Smooth muscle cell (in vitro differentiated cells): ENCODE measurements around the gene MACROD2. TPM values are rescaled to one million over a fixed set of nuclear protein-coding genes. Genes with fewer than 3 reads are reported as not detected.

Experiments used
- DNase-seq: peaks from one replicate; lab custom pipeline; 2025; ENCODE audit not compliant: unreplicated experiment; lab: John Stamatoyannopoulos, UW
- H2AFZ ChIP-seq: fragments of 200-600 bp; sonication (generic); 2 replicates; pipeline ENCODE4 v1.6.0; 2016; ENCODE audit warnings: antibody characterized with exemption, low read depth, mild to moderate bottlenecking
- H3F3A ChIP-seq: fragments of 200-600 bp; sonication (generic); 2 replicates; pipeline ENCODE4 v1.6.0; 2017; ENCODE audit warnings: antibody characterized with exemption, low read depth
- H3K27ac ChIP-seq: fragments of 200-600 bp; sonication (generic); 2 replicates; pipeline ENCODE4 v1.5.1; 2016; ENCODE audit warnings: low read depth, mild to moderate bottlenecking
- H3K27me3 ChIP-seq: fragments of 200-600 bp; sonication (generic); 2 replicates; pipeline ENCODE4 v1.6.1; 2016; ENCODE audit warnings: low read depth, mild to moderate bottlenecking
- H3K36me3 ChIP-seq: fragments of 200-600 bp; sonication (generic); 2 replicates; pipeline ENCODE4 v1.5.1; 2016; ENCODE audit warnings: low read depth
- H3K4me1 ChIP-seq: fragments of 200-600 bp; sonication (generic); 2 replicates; pipeline ENCODE4 v1.5.1; 2016; ENCODE audit warnings: low read depth
- H3K4me2 ChIP-seq: fragments of 200-600 bp; sonication (generic); 2 replicates; pipeline ENCODE4 v1.6.0; 2016; ENCODE audit warnings: mild to moderate bottlenecking
- H3K4me3 ChIP-seq: fragments of 200-600 bp; sonication (generic); 2 replicates; pipeline ENCODE4 v1.5.1; 2016; ENCODE audit warnings: mild to moderate bottlenecking
- H3K79me2 ChIP-seq: fragments of 200-600 bp; sonication (generic); 2 replicates; pipeline ENCODE4 v1.6.0; 2016; ENCODE audit warnings: low read depth, mild to moderate bottlenecking
- H3K9ac ChIP-seq: fragments of 200-600 bp; sonication (generic); 2 replicates; pipeline ENCODE4 v1.6.0; 2016; ENCODE audit warnings: low read depth
- H3K9me3 ChIP-seq: fragments of 200-600 bp; sonication (generic); replicated peaks from 2 replicates; pipeline ENCODE4 v1.5.1; 2016; ENCODE audit warnings: low read depth
- H4K20me1 ChIP-seq: fragments of 200-600 bp; sonication (generic); 2 replicates; pipeline ENCODE4 v1.6.0; 2016; ENCODE audit warnings: low read depth
- WGBS: methylation state at CpG from one replicate; pipeline ENCODE4 v1.1.7; 2016; ENCODE audit warnings: low lambda C conversion rate; 5-methylcytosine and 5-hydroxymethylcytosine counted together
- polyA plus RNA-seq: library from polyadenylated mRNA; unstranded; fragments of >200 nt; fragmentation: Nextera tagmentation; extraction: Ambion mirVana; gene quantifications from 2 replicates; pipeline ENCODE4 v1.2.1, GENCODE V29; 2016
- total RNA-seq: library from RNA; depleted of rRNA; stranded (reverse); fragments of >200 nt; gene quantifications from 2 replicates; pipeline ENCODE4 v1.2.3, GENCODE V29; 2014
- TF ChIP-seq, protein P1 (sequence below): fragments of 200-600 bp; sonication (generic); IDR thresholded peaks from 2 replicates; pipeline ENCODE4 v1.5.1; 2017; ENCODE audit warnings: borderline replicate concordance, mild to moderate bottlenecking, antibody characterized with exemption; ENCODE audit not compliant: insufficient read depth, poor library complexity, severe bottlenecking

Gene MACROD2
- total and polyA plus RNA-seq, 2 experiments from 2014 or later = 0.04 to 0.32 TPM

DNA sequence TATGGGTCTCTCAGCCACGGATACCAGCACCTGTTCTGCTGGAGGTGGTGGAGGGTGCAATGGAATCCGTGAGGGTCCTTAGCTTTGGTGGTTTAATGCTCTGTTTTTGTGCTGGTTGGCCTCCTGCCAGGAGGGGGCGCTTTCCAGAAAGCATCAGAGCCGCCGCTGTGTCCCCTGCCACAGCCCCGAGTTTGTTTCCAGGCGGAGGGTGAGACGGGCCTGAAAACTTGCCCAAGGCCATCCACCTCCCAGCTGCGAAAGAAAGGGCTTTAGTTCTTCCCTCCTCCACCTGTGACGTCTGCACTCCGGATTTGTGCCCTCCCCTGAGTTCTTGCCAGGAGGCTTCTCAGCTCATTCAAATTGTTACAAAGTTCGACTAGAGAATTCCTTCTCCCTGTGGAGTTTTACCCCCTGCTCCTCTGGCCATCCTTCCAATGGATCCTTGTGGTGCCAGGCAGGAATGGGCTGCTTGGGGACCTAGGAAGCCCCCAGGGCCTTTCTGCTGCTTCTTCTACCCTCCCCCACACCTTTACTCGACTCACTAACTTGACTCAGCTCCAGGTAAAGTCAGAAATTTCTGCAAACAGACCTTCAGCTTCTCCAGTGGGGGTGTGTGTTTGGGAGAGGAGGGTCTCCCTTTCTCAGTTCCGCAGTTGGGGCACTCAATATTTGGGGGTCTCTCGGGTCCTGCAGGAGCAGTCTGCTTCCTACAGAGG is 1704.3 kb downstream of the MACROD2 start:
- TF ChIP-seq, protein P1, sequence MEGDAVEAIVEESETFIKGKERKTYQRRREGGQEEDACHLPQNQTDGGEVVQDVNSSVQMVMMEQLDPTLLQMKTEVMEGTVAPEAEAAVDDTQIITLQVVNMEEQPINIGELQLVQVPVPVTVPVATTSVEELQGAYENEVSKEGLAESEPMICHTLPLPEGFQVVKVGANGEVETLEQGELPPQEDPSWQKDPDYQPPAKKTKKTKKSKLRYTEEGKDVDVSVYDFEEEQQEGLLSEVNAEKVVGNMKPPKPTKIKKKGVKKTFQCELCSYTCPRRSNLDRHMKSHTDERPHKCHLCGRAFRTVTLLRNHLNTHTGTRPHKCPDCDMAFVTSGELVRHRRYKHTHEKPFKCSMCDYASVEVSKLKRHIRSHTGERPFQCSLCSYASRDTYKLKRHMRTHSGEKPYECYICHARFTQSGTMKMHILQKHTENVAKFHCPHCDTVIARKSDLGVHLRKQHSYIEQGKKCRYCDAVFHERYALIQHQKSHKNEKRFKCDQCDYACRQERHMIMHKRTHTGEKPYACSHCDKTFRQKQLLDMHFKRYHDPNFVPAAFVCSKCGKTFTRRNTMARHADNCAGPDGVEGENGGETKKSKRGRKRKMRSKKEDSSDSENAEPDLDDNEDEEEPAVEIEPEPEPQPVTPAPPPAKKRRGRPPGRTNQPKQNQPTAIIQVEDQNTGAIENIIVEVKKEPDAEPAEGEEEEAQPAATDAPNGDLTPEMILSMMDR = peak; percentile 14
- Histone ChIP-seq H3K9ac (no peak overlapping the region), H3F3A (no peaks in the 10 kb centered on the region), H3K27ac (no peak overlapping the region), H2AFZ (no peak overlapping the region), H3K9me3 (no peaks in the 10 kb centered on the region), H3K4me1 (no peaks in the 10 kb centered on the region), H3K27me3 (no peaks in the 10 kb centered on the region), H3K4me2 (no peak overlapping the region), H3K36me3 (no peaks in the 10 kb centered on the region), H3K79me2 (no peaks in the 10 kb centered on the region), H4K20me1 (no peaks in the 10 kb centered on the region), H3K4me3 (no peak overlapping the region)
- WGBS = 87% methylated on average over 15 of the region's 15 CpGs
- no peak for DNase-seq

DNA sequence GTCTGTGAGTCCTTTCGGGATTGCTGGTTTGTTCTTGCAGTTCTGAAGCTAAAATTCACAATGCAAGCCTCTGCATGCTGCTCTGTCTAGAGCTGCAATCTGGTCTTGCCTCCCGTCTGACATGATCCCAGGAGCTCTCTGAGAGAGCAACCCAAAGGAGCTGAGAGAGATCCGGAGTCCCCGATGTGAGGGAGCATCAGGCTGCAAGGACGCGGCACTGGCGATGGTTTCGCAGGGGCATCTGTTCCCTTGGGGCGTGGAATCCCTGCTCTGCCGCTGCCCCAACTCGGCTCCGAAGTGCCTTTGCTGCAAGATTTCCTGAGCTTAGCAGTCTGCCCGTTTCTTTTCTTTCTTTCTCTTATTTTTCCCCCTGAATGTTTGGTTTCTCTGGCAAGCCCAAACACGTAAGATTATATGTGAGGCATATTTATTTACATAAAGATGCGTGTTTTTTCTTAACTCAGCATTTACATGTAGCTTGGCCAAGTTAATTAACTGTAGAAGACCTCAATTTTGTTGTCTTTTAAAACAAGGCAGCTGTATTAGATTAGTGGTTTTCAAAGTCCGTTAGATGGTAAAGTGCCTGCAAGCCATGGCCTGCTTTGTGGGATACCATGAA is 1704.9 kb downstream of the MACROD2 start:
- no peak overlapping the region for H3K9ac ChIP-seq
- H2AFZ ChIP-seq = peak overlapping the region; percentile 73
- TF ChIP-seq, protein P1 = no peak
- no peaks in the 10 kb centered on the region for H3K79me2 ChIP-seq
- H3K27me3 ChIP-seq = no peaks in the 10 kb centered on the region
- no peak overlapping the region for H3K4me3 ChIP-seq
- no peaks in the 10 kb centered on the region for H3F3A ChIP-seq
- H3K4me2 ChIP-seq = peak overlapping the region; percentile 57
- no peak for DNase-seq
- H3K4me1 ChIP-seq = no peaks in the 10 kb centered on the region
- H3K36me3 ChIP-seq = no peaks in the 10 kb centered on the region
- H4K20me1 ChIP-seq = no peaks in the 10 kb centered on the region
- no peak overlapping the region for H3K27ac ChIP-seq
- H3K9me3 ChIP-seq = no peaks in the 10 kb centered on the region
- 68% methylated on average over 16 of the region's 16 CpGs for WGBS

DNA sequence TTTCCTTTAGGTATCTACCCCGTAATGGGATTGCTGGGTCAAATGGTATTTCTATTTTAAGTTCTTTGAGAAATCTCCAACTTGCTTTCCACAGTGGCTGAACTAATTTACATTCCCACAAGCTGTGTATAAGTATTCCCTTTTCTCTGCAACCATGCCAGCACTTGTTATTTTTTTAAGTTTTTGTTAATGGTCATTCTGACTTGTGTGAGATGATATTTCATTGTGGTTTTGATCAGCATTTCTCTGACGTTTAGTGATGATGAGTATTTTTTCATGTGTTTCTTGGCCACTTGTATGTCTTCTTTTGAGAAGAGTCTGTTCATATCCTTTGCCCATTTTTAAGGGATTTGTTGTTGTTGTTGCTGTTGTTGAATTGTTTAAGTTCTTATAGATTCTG is 1706.8 kb downstream of the MACROD2 start:
- H3K27ac ChIP-seq = no peak overlapping the region
- no peaks in the 10 kb centered on the region for H4K20me1 ChIP-seq
- no peaks in the 10 kb centered on the region for H3F3A ChIP-seq
- TF ChIP-seq, protein P1 = no peak
- no peaks in the 10 kb centered on the region for H3K36me3 ChIP-seq
- H3K4me2 ChIP-seq = no peak overlapping the region
- no peaks in the 10 kb centered on the region for H3K79me2 ChIP-seq
- no peak for DNase-seq
- 89% methylated on average over 2 of the region's 2 CpGs for WGBS
- H3K9me3 ChIP-seq = no peaks in the 10 kb centered on the region
- H3K4me1 ChIP-seq = no peaks in the 10 kb centered on the region
- H3K9ac ChIP-seq = no peak overlapping the region
- no peak overlapping the region for H3K4me3 ChIP-seq
- H3K27me3 ChIP-seq = no peaks in the 10 kb centered on the region
- no peak overlapping the region for H2AFZ ChIP-seq
